GM12878 (cell line): ENCODE measurements around the gene RASA4B. TPM values are rescaled to one million over a fixed set of nuclear protein-coding genes. Genes with fewer than 3 reads are reported as not detected.
A peak's percentile ranks its signal among the peaks of the same experiment; 100 is the strongest.

ENCODE experiments used
- ATF3 ChIP-seq: IDR thresholded peaks from 2 replicates; pipeline ENCODE4 v1.6.1; 2011; ENCODE audit warnings: low read depth, mild to moderate bottlenecking, low read length, moderate library complexity, borderline replicate concordance; ENCODE audit errors: extremely low read depth
- BACH1 ChIP-seq: fragments of 450-650 bp; IDR thresholded peaks from 2 replicates; pipeline ENCODE4 v1.6.1; 2017; ENCODE audit warnings: mild to moderate bottlenecking, borderline replicate concordance
- BCL3 ChIP-seq: IDR thresholded peaks from 2 replicates; pipeline ENCODE4 v1.6.1; 2011; ENCODE audit warnings: borderline replicate concordance, low read depth, mild to moderate bottlenecking, moderate library complexity, low read length; ENCODE audit not compliant: insufficient read depth, poor library complexity, severe bottlenecking
- CBFB ChIP-seq: IDR thresholded peaks from 2 replicates; pipeline ENCODE4 v1.6.1; 2016; ENCODE audit warnings: antibody characterized with exemption, low read depth
- CBX3 ChIP-seq: fragments of 200-600 bp; sonication (generic); IDR thresholded peaks from 2 replicates; pipeline ENCODE4 v1.6.1; 2016; ENCODE audit warnings: low read depth, borderline replicate concordance
- CREB1 ChIP-seq: IDR thresholded peaks from 2 replicates; pipeline ENCODE4 v1.6.1; 2012; ENCODE audit warnings: low read depth, mild to moderate bottlenecking, inconsistent platforms
- ETV6 ChIP-seq, 2 experiments: fragments of 450-650 bp in 1 of 2; IDR thresholded peaks in 1 of 2; conservative IDR thresholded peaks in 1 of 2; 2 replicates each; pipeline ENCODE4 v1.6.1; 2014; ENCODE audit warnings: antibody characterized with exemption in 1 of 2, borderline replicate concordance in 1 of 2, low read depth in 1 of 2, mild to moderate bottlenecking in 1 of 2, moderate library complexity in 1 of 2
- HDAC6 ChIP-seq: fragments of 200-600 bp; sonication (generic); IDR thresholded peaks from one replicate; pipeline ENCODE4 v1.8.0; 2017; ENCODE audit warnings: antibody characterized with exemption; ENCODE audit not compliant: unreplicated experiment
- IKZF1 ChIP-seq: fragments of 450-650 bp; conservative IDR thresholded peaks from 2 replicates; pipeline ENCODE4 v1.6.1; 2017; ENCODE audit warnings: antibody characterized with exemption, mild to moderate bottlenecking
- MYB ChIP-seq: fragments of 150-350 bp; IDR thresholded peaks from 2 replicates; pipeline ENCODE4 v1.6.1; 2014; ENCODE audit warnings: mild to moderate bottlenecking, low read depth, low read length, borderline replicate concordance
- MYC ChIP-seq: IDR thresholded peaks from 2 replicates; pipeline ENCODE4 v1.6.1; 2011; ENCODE audit warnings: mild to moderate bottlenecking, low read length, moderate library complexity, inconsistent platforms; ENCODE audit not compliant: insufficient read depth, insufficient replicate concordance, insufficient read length, severe bottlenecking
- NR2C1 ChIP-seq: fragments of 450-650 bp; IDR thresholded peaks from 2 replicates; pipeline ENCODE4 v1.6.1; 2017; ENCODE audit warnings: antibody characterized with exemption, mild to moderate bottlenecking, moderate library complexity
- POU2F2 ChIP-seq: IDR thresholded peaks from 3 replicates; pipeline ENCODE4 v1.6.1; 2011; ENCODE audit warnings: low read depth, mild to moderate bottlenecking, low read length, borderline replicate concordance
- RAD51 ChIP-seq: fragments of 450-650 bp; IDR thresholded peaks from 2 replicates; pipeline ENCODE4 v1.6.1; 2016; ENCODE audit warnings: moderate library complexity, mild to moderate bottlenecking, inconsistent platforms
- SMC3 ChIP-seq: IDR thresholded peaks from 2 replicates; pipeline ENCODE4 v1.6.1; 2011; ENCODE audit warnings: low read length, improper control_type of control experiment, borderline replicate concordance
- STAT3 ChIP-seq: IDR thresholded peaks from 2 replicates; pipeline ENCODE4 v1.6.1; 2011; ENCODE audit warnings: low read depth, low read length, improper control_type of control experiment
- ZBTB4 ChIP-seq: fragments of 450-650 bp; formaldehyde crosslinking; IDR thresholded peaks from 2 replicates; pipeline ENCODE4 v1.4.0; 2022; ENCODE audit warnings: mild to moderate bottlenecking, moderate library complexity
- ZBTB40 ChIP-seq: fragments of 450-650 bp; IDR thresholded peaks from 2 replicates; pipeline ENCODE4 v1.6.1; 2016; ENCODE audit warnings: mild to moderate bottlenecking, moderate library complexity, borderline replicate concordance
- ZNF622 ChIP-seq: fragments of 450-650 bp; IDR thresholded peaks from 2 replicates; pipeline ENCODE4 v1.6.1; 2017; ENCODE audit warnings: mild to moderate bottlenecking, inconsistent platforms
- polyA plus RNA-seq, 11 experiments: library from polyadenylated mRNA; depleted of rRNA in 4 of 11; unstranded in 6 of 11; stranded (reverse) in 5 of 11; fragments of >200 nt; fragmentation: Nextera tagmentation in 4 of 11; fragmentation: Illumina TruSeq in 1 of 11; extraction: Ambion mirVana in 4 of 11; extraction: Trizol in 1 of 11; gene quantifications; 1 replicate in 1 of 11; 2 replicates in 10 of 11; pipeline versions ENCODE4 v1.2.1 to v1.2.3, GENCODE V29; 2011 to 2016; ENCODE audit warnings: inconsistent platforms in 2 of 11, missing spikeins in 2 of 11, low read depth in 1 of 11
- total RNA-seq, 4 experiments: library from RNA; depleted of rRNA in 3 of 4; stranded (reverse); fragments of >200 nt in 3 of 4; fragmentation: Illumina TruSeq in 1 of 4; extraction: Trizol in 1 of 4; gene quantifications; 2 replicates each; pipeline versions ENCODE4 v1.2.1 to v1.2.3, GENCODE V29; 2013 to 2021

RASA4B gene
- total and polyA plus RNA-seq, 10 of the 15 experiments (the other 5 are each of a cell fraction or from before 2014, with no cell fraction given), result 0.10 to 16.4 (median 6.4) TPM

- TF ChIP-seq BCL3, result no peak
- no peak for TF ChIP-seq ZNF622
- peak; percentile 62; the same call in 1 of the 2 replicates for TF ChIP-seq ATF3
- TF ChIP-seq ZBTB40, result no peak
- no peak for TF ChIP-seq MYB
- no peak for TF ChIP-seq ZBTB4 (CRISPR knock-in tag)
- TF ChIP-seq SMC3, result no peak
- no peak for TF ChIP-seq HDAC6
- peak; percentile 50; the same call in 1 of the 2 replicates for TF ChIP-seq CREB1
- peak; percentile 87 for TF ChIP-seq BACH1
- peak; percentile 82 for TF ChIP-seq NR2C1
- TF ChIP-seq STAT3, result no peak
- no peak for TF ChIP-seq CBFB
- peak; percentile 98 for TF ChIP-seq IKZF1
- TF ChIP-seq MYC, result no peak
- TF ChIP-seq POU2F2, result peak; percentile 37; the same call in 1 of the 3 replicates
- TF ChIP-seq ETV6 (conservative IDR thresholded peaks at IDR 0.05 in 1 of 2, IDR thresholded peaks at IDR 0.05 in 1 of 2; ENCODE audit: borderline replicate concordance in 1 of 2, low read depth in 1 of 2), result no peak
- TF ChIP-seq CBX3, result no peak
- TF ChIP-seq RAD51, result no peak
Measured at GRCh38 chr7:102464577-102465280, 52.8 kb downstream of the RASA4B start, which contains the start of the genes ALKBH4 and LRWD1 (continued).
